Measurements from ENCODE around the gene FGF7. TPM values are rescaled to one million over a fixed set of nuclear protein-coding genes. Genes with fewer than 3 reads are reported as not detected.
"Not testable (repeated sequence)": the region's sequence is repeated elsewhere in the genome, so short reads cannot be mapped to it uniquely, and the experiment has no call there.

Gene FGF7
- total RNA-seq, 1 experiment from 2014 or later: 0.15 TPM

GRCh38 chr15:49472338-49472737, 49.3 kb downstream of the FGF7 start (continued):
- TF ChIP-seq GTF2I (CRISPR knock-in tag; conservative IDR thresholded peaks at IDR 0.05): no peak
- TF ChIP-seq PRRX2 (CRISPR knock-in tag; IDR thresholded peaks at IDR 0.05): no peak
- no peak for TF ChIP-seq ZNF423 (CRISPR knock-in tag; IDR thresholded peaks at IDR 0.05)

DNA sequence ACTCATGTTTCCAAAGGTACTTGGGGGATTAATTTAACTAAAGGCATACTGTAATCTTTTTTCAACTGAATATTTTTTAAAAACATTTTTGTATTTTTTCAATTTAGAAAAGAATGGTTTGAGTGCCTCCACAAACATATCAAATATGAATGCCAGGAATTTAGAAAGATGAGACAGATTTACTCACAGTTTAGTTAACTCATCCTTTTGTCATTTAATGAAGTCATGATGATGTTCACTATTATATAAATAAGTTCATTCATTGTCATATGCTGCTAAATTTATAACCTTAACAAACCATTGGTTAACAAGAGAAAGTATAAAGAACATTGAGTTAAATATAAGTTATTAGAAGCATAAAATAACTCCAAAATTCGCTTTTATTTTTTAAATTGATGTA, 50.0 kb downstream of the FGF7 start:
- Mint-ChIP-seq H3K4me3 (no peak overlapping the region), H3K9me3 (peaks cover 4% of the 10 kb centered on the region; the same call in 1 of the 2 replicates), H3K27ac (no peak overlapping the region), H3K27me3 (ENCODE audit: low read depth) (no peaks in the 10 kb centered on the region), H3K4me1 (no peaks in the 10 kb centered on the region), H3K36me3 (no peaks in the 10 kb centered on the region)
- no peak for ATAC-seq
- DNase-seq (ENCODE audit: low spot score): no peak
- TF ChIP-seq USF1 (CRISPR knock-in tag; IDR thresholded peaks at IDR 0.05): no peak
- no peak for TF ChIP-seq MXD4 (CRISPR knock-in tag; IDR thresholded peaks at IDR 0.05; ENCODE audit: borderline replicate concordance)
- TF ChIP-seq ERG (CRISPR knock-in tag; IDR thresholded peaks at IDR 0.05): no peak
- TF ChIP-seq TP53 (CRISPR knock-in tag; IDR thresholded peaks at IDR 0.05): no peak
- TF ChIP-seq ELF4 (CRISPR knock-in tag; IDR thresholded peaks at IDR 0.05; ENCODE audit: low read depth): no peak
- no peak for TF ChIP-seq ZNF121 (CRISPR knock-in tag; IDR thresholded peaks at IDR 0.05)
- TF ChIP-seq SOX15 (CRISPR knock-in tag; IDR thresholded peaks at IDR 0.05): no peak
- no peak for TF ChIP-seq SMAD3 (CRISPR knock-in tag; IDR thresholded peaks at IDR 0.05; ENCODE audit: borderline replicate concordance)
- TF ChIP-seq NFATC4 (CRISPR knock-in tag; IDR thresholded peaks at IDR 0.05): no peak
- no peak for TF ChIP-seq ATF3 (CRISPR knock-in tag; conservative IDR thresholded peaks at IDR 0.05)
- TF ChIP-seq PRRX2 (CRISPR knock-in tag; IDR thresholded peaks at IDR 0.05): no peak
- TF ChIP-seq USF2 (CRISPR knock-in tag; IDR thresholded peaks at IDR 0.05): no peak
- no peak for TF ChIP-seq ZNF281 (CRISPR knock-in tag; IDR thresholded peaks at IDR 0.05)
- TF ChIP-seq, protein P1, sequence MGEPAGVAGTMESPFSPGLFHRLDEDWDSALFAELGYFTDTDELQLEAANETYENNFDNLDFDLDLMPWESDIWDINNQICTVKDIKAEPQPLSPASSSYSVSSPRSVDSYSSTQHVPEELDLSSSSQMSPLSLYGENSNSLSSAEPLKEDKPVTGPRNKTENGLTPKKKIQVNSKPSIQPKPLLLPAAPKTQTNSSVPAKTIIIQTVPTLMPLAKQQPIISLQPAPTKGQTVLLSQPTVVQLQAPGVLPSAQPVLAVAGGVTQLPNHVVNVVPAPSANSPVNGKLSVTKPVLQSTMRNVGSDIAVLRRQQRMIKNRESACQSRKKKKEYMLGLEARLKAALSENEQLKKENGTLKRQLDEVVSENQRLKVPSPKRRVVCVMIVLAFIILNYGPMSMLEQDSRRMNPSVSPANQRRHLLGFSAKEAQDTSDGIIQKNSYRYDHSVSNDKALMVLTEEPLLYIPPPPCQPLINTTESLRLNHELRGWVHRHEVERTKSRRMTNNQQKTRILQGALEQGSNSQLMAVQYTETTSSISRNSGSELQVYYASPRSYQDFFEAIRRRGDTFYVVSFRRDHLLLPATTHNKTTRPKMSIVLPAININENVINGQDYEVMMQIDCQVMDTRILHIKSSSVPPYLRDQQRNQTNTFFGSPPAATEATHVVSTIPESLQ (CRISPR knock-in tag; IDR thresholded peaks at IDR 0.05): no peak
- no peak for TF ChIP-seq IRF1 (CRISPR knock-in tag; IDR thresholded peaks at IDR 0.05)
- TF ChIP-seq ZBTB43 (CRISPR knock-in tag; IDR thresholded peaks at IDR 0.05): no peak
- no peak for TF ChIP-seq CREM (CRISPR knock-in tag; IDR thresholded peaks at IDR 0.05)
- TF ChIP-seq ZSCAN18 (CRISPR knock-in tag; IDR thresholded peaks at IDR 0.05): no peak
- ChIA-PET POLR2A (no interaction called here), CTCF (no interaction called here)

- H3K36me3 Mint-ChIP-seq; H3K9me3 Mint-ChIP-seq; CTCF ChIA-PET; POLR2A ChIA-PET; DNase-seq (ENCODE audit: low spot score); ATAC-seq; H3K27me3 Mint-ChIP-seq (ENCODE audit: low read depth); H3K4me3 Mint-ChIP-seq; H3K27ac Mint-ChIP-seq; H3K4me1 Mint-ChIP-seq: not testable (repeated sequence)
Measured at GRCh38 chr15:49478021-49478420, 55.0 kb downstream of the FGF7 start.

DNA sequence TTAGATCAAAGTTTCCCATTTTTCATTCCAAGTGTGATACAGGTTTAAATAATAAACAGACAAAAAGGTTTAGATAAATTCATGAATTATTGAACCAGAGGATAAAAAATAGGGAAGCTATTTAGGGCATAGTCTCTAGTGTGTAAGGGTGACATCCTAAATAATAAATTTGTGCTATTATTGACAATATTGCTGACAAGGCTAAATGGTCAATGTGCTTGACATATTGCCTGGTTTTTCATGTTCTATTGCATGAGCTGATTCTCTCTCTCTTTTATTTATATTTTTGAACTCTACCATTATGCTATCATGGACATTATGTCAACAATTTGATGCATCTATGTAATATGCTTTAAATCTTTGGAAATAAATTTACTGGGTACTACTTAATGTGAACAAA, 55.9 kb downstream of the FGF7 start:
- H3K27ac Mint-ChIP-seq; H3K9me3 Mint-ChIP-seq; POLR2A ChIA-PET; CTCF ChIA-PET; H3K36me3 Mint-ChIP-seq; H3K4me3 Mint-ChIP-seq; H3K27me3 Mint-ChIP-seq (ENCODE audit: low read depth); H3K4me1 Mint-ChIP-seq; DNase-seq (ENCODE audit: low spot score); ATAC-seq: not testable (repeated sequence)

All from WTC11 (cell line).